Panc1 (cell line): ENCODE data around the gene TBC1D2.

Experiments
- POLR2AphosphoS5 ChIP-seq: IDR thresholded peaks from 2 replicates; pipeline ENCODE4 v1.6.1; 2012; ENCODE audit warnings: mild to moderate bottlenecking, low read depth, low read length, moderate library complexity
- TF ChIP-seq, protein P1 (sequence below): fragments of 450-650 bp; IDR thresholded peaks from 2 replicates; pipeline ENCODE4 v1.5.1; 2017; ENCODE audit warnings: mild to moderate bottlenecking
- TF ChIP-seq, protein P2 (sequence below), 2 experiments: IDR thresholded peaks; 2 replicates each; pipeline ENCODE4 v1.6.1; 2011 to 2012; ENCODE audit warnings: low read depth in 2 of 2, control low read depth in 1 of 2, low read length in 1 of 2, mild to moderate bottlenecking in 1 of 2, moderate library complexity in 1 of 2; ENCODE audit not compliant: insufficient read depth in 1 of 2

DNA sequence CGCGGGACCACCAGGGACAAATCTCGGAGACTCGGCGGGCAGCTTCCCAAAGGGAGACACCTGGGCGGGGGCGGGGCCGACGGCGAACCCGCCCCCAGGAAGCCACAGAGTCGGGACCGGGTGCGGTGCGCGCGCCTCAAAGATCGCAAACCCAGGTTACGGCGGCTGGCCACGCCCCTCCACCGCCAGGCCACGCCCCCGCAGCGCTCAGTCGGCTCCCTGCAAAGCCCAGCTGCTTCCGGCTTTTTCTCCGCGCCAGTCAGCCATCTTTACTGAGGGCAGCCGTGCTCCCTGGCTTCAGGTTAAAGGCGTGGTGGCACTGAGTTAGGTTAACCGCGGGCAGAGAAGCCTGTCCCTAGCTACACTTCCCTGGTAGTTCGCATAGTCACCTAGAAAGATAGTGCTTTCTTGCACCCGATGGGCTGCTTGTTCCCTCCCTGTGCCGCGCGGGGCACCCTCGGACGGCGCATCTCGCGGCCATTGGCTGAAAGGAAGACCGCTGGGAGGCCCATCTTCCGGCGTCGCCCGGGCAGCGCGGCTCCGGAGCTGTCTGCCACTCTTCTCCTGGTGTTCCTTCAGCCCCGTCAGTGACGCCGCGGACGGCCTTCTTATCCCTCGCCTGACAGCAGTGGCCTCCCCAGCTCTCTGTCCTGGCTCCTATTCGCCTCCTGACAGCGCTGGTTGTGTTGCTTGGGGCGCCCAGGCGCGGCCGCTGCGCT is at the start of gene TBC1D2:
- TF ChIP-seq, protein P1, sequence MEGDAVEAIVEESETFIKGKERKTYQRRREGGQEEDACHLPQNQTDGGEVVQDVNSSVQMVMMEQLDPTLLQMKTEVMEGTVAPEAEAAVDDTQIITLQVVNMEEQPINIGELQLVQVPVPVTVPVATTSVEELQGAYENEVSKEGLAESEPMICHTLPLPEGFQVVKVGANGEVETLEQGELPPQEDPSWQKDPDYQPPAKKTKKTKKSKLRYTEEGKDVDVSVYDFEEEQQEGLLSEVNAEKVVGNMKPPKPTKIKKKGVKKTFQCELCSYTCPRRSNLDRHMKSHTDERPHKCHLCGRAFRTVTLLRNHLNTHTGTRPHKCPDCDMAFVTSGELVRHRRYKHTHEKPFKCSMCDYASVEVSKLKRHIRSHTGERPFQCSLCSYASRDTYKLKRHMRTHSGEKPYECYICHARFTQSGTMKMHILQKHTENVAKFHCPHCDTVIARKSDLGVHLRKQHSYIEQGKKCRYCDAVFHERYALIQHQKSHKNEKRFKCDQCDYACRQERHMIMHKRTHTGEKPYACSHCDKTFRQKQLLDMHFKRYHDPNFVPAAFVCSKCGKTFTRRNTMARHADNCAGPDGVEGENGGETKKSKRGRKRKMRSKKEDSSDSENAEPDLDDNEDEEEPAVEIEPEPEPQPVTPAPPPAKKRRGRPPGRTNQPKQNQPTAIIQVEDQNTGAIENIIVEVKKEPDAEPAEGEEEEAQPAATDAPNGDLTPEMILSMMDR: no peak; the same call in 1 of the 2 replicates
- TF ChIP-seq POLR2AphosphoS5: peak; percentile 56; the same call in 1 of the 2 replicates
- TF ChIP-seq, protein P2, sequence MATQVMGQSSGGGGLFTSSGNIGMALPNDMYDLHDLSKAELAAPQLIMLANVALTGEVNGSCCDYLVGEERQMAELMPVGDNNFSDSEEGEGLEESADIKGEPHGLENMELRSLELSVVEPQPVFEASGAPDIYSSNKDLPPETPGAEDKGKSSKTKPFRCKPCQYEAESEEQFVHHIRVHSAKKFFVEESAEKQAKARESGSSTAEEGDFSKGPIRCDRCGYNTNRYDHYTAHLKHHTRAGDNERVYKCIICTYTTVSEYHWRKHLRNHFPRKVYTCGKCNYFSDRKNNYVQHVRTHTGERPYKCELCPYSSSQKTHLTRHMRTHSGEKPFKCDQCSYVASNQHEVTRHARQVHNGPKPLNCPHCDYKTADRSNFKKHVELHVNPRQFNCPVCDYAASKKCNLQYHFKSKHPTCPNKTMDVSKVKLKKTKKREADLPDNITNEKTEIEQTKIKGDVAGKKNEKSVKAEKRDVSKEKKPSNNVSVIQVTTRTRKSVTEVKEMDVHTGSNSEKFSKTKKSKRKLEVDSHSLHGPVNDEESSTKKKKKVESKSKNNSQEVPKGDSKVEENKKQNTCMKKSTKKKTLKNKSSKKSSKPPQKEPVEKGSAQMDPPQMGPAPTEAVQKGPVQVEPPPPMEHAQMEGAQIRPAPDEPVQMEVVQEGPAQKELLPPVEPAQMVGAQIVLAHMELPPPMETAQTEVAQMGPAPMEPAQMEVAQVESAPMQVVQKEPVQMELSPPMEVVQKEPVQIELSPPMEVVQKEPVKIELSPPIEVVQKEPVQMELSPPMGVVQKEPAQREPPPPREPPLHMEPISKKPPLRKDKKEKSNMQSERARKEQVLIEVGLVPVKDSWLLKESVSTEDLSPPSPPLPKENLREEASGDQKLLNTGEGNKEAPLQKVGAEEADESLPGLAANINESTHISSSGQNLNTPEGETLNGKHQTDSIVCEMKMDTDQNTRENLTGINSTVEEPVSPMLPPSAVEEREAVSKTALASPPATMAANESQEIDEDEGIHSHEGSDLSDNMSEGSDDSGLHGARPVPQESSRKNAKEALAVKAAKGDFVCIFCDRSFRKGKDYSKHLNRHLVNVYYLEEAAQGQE (IDR thresholded peaks at IDR 0.05; ENCODE audit: insufficient read depth in 1 of 2, low read depth in 2 of 2, low read length in 1 of 2): no peak
